HG03097 (cell line): ENCODE results near the gene ETV4.
"Not testable (repeated sequence)": the region's sequence is repeated elsewhere in the genome, so short reads cannot be mapped to it uniquely, and the experiment has no call there.

Experiments used
- ATAC-seq: cut with Tn5 transposase; IDR thresholded peaks from one replicate; pipeline ENCODE4 v1.9.1; 2021; ENCODE audit not compliant: unreplicated experiment, low FRiP score

Gene ETV4

GRCh38 chr17:43521389-43521788 is 24.8 kb downstream of the ETV4 start:
- no peak for ATAC-seq

DNA sequence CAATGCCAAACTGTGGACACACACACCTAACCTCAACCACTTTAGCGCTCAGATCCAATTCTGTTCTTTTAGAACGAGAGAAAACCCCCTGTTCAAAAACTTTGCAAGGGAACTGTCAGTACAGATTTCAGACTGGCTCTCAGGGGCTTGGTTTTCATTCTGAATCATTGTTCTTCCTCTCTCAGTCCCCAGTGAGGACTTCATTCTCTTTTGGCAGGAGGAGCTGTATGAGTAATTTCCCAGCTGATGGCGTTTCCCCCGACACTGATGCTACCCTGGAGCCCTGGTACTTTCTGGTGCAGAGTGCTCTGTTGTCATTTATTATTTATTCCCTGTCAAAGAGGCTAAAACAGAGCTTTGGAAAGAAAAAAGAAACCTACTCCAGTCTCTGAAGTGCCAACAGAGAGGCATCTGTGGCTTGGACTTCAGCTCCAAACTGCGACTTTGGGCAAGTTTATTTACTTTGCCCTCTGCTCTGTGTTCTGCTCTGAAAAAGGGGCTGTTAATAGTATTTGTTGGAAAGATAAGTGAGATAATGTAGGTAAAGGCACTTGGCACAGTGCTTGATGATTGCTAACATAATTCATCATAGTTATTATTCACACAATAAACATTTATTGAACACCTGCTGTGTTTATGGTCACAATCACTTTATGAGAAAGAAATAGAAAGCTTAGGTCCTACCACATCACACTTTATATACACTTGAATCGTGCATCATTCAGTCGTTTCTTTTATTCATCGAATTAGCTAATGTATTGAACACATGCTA is 28.3 kb downstream of the ETV4 start:
- no peak for ATAC-seq

DNA sequence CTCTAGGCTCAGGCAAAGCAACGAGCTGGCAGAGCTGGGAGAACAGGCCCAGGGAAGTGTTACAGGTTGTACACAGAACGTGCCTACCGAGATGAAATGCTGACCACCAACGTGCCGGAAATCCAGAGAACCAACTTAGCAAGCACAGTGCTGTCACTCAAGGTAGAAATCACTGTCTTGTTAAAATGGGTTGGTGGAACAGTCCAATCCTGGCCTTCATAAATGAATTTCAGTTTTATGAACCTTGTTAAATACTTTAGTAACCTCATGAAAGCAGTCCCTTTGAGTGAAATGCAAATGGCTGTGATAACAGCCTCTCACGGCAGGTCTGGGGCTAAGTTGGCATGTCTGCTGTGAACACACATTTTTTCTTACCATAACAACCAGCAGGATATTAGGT is 29.0 kb downstream of the ETV4 start:
- no peak for ATAC-seq

GRCh38 chr17:43515656-43516055 is 30.5 kb downstream of the ETV4 start:
- ATAC-seq, result no peak

DNA sequence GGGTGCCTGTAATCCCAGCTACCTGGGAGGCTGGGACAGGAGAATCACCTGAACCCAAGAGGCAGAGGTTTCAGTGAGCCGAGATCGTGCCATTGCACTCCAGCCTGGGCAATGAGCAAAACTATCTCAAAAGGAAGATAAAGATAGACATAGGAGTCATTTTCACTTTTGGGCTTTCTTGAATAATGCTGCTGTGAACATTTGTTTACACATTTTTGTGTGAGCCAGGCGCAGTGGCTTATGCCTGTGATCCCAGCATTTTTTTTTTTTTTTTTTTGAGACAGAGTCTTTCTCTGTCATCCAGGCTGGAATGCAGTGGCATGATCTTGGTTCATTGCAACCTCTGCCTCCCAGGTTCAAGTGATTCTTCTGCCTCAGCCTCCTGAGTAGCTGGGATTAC is 34.9 kb downstream of the ETV4 start:
- ATAC-seq, result not testable (repeated sequence)

DNA sequence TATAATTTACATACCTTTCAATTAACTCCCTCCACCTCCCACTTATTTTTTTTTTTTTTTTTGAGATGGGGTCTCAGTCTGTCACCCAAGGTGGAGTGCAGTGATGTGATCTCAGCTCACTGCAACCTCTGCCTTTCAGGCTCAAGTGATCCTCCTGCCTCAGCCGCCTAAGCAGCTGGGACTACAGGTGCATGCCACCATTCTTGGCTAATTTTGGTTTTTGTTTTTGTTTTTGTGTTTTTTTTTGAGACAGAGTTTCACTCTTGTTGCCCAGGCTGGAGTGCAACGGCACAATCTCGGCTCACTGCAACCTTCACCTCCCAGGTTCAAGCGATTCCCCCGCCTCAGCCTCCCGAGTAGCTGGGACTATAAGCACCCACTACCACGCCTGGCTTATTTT is 36.7 kb downstream of the ETV4 start:
- ATAC-seq, result not testable (repeated sequence)

DNA sequence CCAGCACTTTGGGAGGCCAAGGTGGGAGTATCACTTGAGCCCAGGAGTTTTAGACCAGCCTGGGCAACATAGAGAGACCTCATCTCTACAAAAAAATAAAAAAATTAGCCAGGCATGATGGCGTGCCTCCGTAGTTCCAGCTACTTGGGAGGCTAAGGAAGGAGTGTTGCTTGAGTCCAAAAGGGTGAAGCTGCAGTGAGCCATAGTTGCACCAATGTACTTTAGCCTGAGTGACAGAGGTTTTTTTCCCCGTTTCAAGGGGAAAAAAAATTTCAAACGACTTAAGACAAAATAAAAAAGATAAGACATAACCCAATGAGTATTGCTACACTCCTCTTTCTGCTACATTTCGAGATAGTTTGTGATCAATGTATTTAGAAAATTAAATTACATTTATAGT is 55.5 kb downstream of the ETV4 start:
- no peak for ATAC-seq

- ATAC-seq, result peak; percentile 95
Observed at GRCh38 chr17:43483674-43484551, 62.2 kb downstream of the ETV4 start, which contains the start of gene DHX8. DHX8 (plus strand) TSS chr17:43483975; CDS start chr17:43484038, 63 bp downstream.

- ATAC-seq, result no peak
Observed at GRCh38 chr17:43482103-43483012, 63.8 kb downstream of the ETV4 start.

GRCh38 chr17:43479948-43480347 is 66.2 kb downstream of the ETV4 start:
- no peak for ATAC-seq
